H9 (cell line): ENCODE data around the gene MYO5C. TPM values are rescaled to one million over a fixed set of nuclear protein-coding genes. Genes with fewer than 3 reads are reported as not detected.

ENCODE experiments used
- DNase-seq: peaks from one replicate; pipeline ENCODE4 v3.0.0-alpha.2; 2017
- H2AFZ ChIP-seq: one replicate; pipeline ENCODE4 v1.6.1; 2013; ENCODE audit warnings: mild to moderate bottlenecking, low read length, control low read depth, moderate library complexity
- H2AK5ac ChIP-seq: 2 replicates; pipeline ENCODE4 v1.6.1; 2013; ENCODE audit warnings: low read length, control low read depth, mixed read lengths; ENCODE audit not compliant: insufficient read length
- H2BK120ac ChIP-seq: one replicate; pipeline ENCODE4 v1.6.1; 2013; ENCODE audit warnings: low read depth, mild to moderate bottlenecking, low read length, control low read depth, inconsistent platforms; ENCODE audit not compliant: poor library complexity, severe bottlenecking
- H2BK12ac ChIP-seq: 2 replicates; pipeline ENCODE4 v1.6.1; 2013; ENCODE audit warnings: low read length, control low read depth, mixed read lengths, low read depth; ENCODE audit not compliant: insufficient read length
- H2BK15ac ChIP-seq: 2 replicates; pipeline ENCODE4 v1.6.1; 2013; ENCODE audit warnings: low read depth, low read length, control low read depth
- H2BK20ac ChIP-seq: one replicate; pipeline ENCODE4 v1.6.1; 2013; ENCODE audit warnings: low read depth, mild to moderate bottlenecking, low read length, control low read depth, inconsistent platforms; ENCODE audit not compliant: poor library complexity, severe bottlenecking
- H2BK5ac ChIP-seq: 2 replicates; pipeline ENCODE4 v1.6.1; 2013; ENCODE audit warnings: low read length, control low read depth, mixed read lengths; ENCODE audit not compliant: insufficient read length
- H3K14ac ChIP-seq: 2 replicates; pipeline ENCODE4 v1.6.1; 2013; ENCODE audit warnings: low read length, control low read depth; ENCODE audit not compliant: insufficient read depth
- H3K18ac ChIP-seq: 2 replicates; pipeline ENCODE4 v1.6.1; 2013; ENCODE audit warnings: low read depth, mild to moderate bottlenecking, mixed read lengths, low read length, control low read depth; ENCODE audit not compliant: insufficient read length
- H3K23ac ChIP-seq: 2 replicates; pipeline ENCODE4 v1.6.1; 2013; ENCODE audit warnings: low read length, control low read depth, mixed read lengths, low read depth; ENCODE audit not compliant: insufficient read length
- H3K23me2 ChIP-seq: 2 replicates; pipeline ENCODE4 v1.6.1; 2013; ENCODE audit warnings: low read depth, mild to moderate bottlenecking, mixed read lengths, low read length, control low read depth; ENCODE audit not compliant: insufficient read length, poor library complexity, severe bottlenecking
- H3K27ac ChIP-seq: 2 replicates; pipeline ENCODE4 v1.5.1; 2013; ENCODE audit warnings: low read length, control low read depth, mixed read lengths, low read depth; ENCODE audit not compliant: insufficient read length
- H3K27me3 ChIP-seq: 2 replicates; pipeline ENCODE4 v1.6.1; 2013; ENCODE audit warnings: low read length, control low read depth, inconsistent platforms; ENCODE audit not compliant: insufficient read depth
- H3K4ac ChIP-seq: 2 replicates; pipeline ENCODE4 v1.6.1; 2013; ENCODE audit warnings: low read depth, mild to moderate bottlenecking, control low read depth, inconsistent platforms, low read length, moderate library complexity
- H3K4me1 ChIP-seq: 2 replicates; pipeline ENCODE4 v1.6.1; 2013; ENCODE audit warnings: low read length, control low read depth, inconsistent platforms; ENCODE audit not compliant: insufficient read depth
- H3K4me2 ChIP-seq: 2 replicates; pipeline ENCODE4 v1.6.1; 2013; ENCODE audit warnings: low read length, control low read depth, mixed read lengths; ENCODE audit not compliant: insufficient read length, insufficient read depth
- H3K56ac ChIP-seq: 2 replicates; pipeline ENCODE4 v1.6.1; 2013; ENCODE audit warnings: low read depth, mild to moderate bottlenecking, mixed read lengths, low read length, control low read depth; ENCODE audit not compliant: insufficient read length
- H3K79me1 ChIP-seq: 2 replicates; pipeline ENCODE4 v1.6.1; 2013; ENCODE audit warnings: low read depth, mild to moderate bottlenecking, moderate library complexity, low read length, control low read depth, inconsistent platforms; ENCODE audit not compliant: insufficient read depth, poor library complexity, severe bottlenecking
- H3K79me2 ChIP-seq: 2 replicates; pipeline ENCODE4 v1.6.1; 2013; ENCODE audit warnings: low read length, control low read depth, inconsistent platforms; ENCODE audit not compliant: insufficient read depth
- H3K9ac ChIP-seq: 2 replicates; pipeline ENCODE4 v1.6.1; 2013; ENCODE audit warnings: low read length, control low read depth, mixed read lengths; ENCODE audit not compliant: insufficient read length; ENCODE audit errors: extremely low read depth
- H3K9me3 ChIP-seq: one replicate; pipeline ENCODE4 v1.6.1; 2013; ENCODE audit warnings: low read depth, low read length, inconsistent platforms; ENCODE audit not compliant: control insufficient read depth
- H3T11ph ChIP-seq: one replicate; pipeline ENCODE4 v1.6.1; 2013; ENCODE audit warnings: mild to moderate bottlenecking, low read length, control low read depth, inconsistent platforms
- H4K20me1 ChIP-seq: one replicate; pipeline ENCODE4 v1.6.1; 2013; ENCODE audit not compliant: control insufficient read depth, insufficient read length, insufficient read depth
- H4K5ac ChIP-seq: 2 replicates; pipeline ENCODE4 v1.6.1; 2013; ENCODE audit warnings: low read depth, mild to moderate bottlenecking, mixed read lengths, low read length, control low read depth; ENCODE audit not compliant: insufficient read length
- H4K8ac ChIP-seq: replicated peaks from 2 replicates; pipeline ENCODE4 v1.6.1; 2013; ENCODE audit warnings: low read length, control low read depth, mixed read lengths, low read depth; ENCODE audit not compliant: insufficient read length
- H4K91ac ChIP-seq: 2 replicates; pipeline ENCODE4 v1.6.1; 2013; ENCODE audit warnings: low read depth, mild to moderate bottlenecking, moderate library complexity, mixed read lengths, low read length, control low read depth; ENCODE audit not compliant: insufficient read length
- H3K27ac Mint-ChIP-seq, 3 experiments: 2 replicates in 2 of 3; 3 replicates in 1 of 3; pipeline ENCODE4 v1.8.0; 2020 to 2021; ENCODE audit warnings: mixed read lengths in 3 of 3, mild to moderate bottlenecking in 1 of 3, moderate library complexity in 1 of 3
- H3K27me3 Mint-ChIP-seq: 2 replicates; pipeline ENCODE4 v1.8.0; 2021; ENCODE audit warnings: low read depth, mild to moderate bottlenecking, moderate library complexity, mixed read lengths
- H3K36me3 Mint-ChIP-seq, 3 experiments: 2 replicates in 2 of 3; 3 replicates in 1 of 3; pipeline ENCODE4 v1.8.0; 2020 to 2021; ENCODE audit warnings: low read depth in 3 of 3, mixed read lengths in 3 of 3; ENCODE audit not compliant: insufficient read depth in 1 of 3
- H3K4me1 Mint-ChIP-seq, 2 experiments: 2 replicates each; pipeline ENCODE4 v1.8.0; 2020; ENCODE audit warnings: mixed read lengths in 2 of 2
- H3K4me3 Mint-ChIP-seq, 2 experiments: 2 replicates in 1 of 2; 3 replicates in 1 of 2; pipeline ENCODE4 v1.8.0; 2020 to 2021; ENCODE audit warnings: mild to moderate bottlenecking in 2 of 2, mixed read lengths in 2 of 2, moderate library complexity in 1 of 2
- H3K9me3 Mint-ChIP-seq, 2 experiments: 2 replicates in 1 of 2; 3 replicates in 1 of 2; pipeline ENCODE4 v1.8.0; 2020; ENCODE audit warnings: mild to moderate bottlenecking in 2 of 2, mixed read lengths in 2 of 2, moderate library complexity in 1 of 2
- WGBS: extraction: QIAGEN DNeasy Blood & Tissue Kit; methylation state at CpG from one replicate; pipeline ENCODE4 v1.1.7; 2013; ENCODE audit warnings: missing lambda C conversion rate, low lambda C conversion rate, mixed read lengths; ENCODE audit not compliant: insufficient read length; ENCODE audit errors: extremely low coverage; 5-methylcytosine and 5-hydroxymethylcytosine counted together
- long read RNA-seq: library from polyadenylated mRNA; unstranded; transcript quantifications from one replicate; pipeline ENCODE4 v2.0.0, GENCODE V29; 2020
- total RNA-seq: library from RNA; stranded (reverse); gene quantifications from 2 replicates; pipeline ENCODE4 v1.2.1, GENCODE V29; 2021
- TF ChIP-seq, protein P1 (sequence below): fragments of 200-600 bp; sonication (generic); conservative IDR thresholded peaks from 3 replicates; pipeline ENCODE4 v1.8.0; 2021; ENCODE audit warnings: antibody characterized with exemption, mild to moderate bottlenecking

The MYO5C gene, protein sequence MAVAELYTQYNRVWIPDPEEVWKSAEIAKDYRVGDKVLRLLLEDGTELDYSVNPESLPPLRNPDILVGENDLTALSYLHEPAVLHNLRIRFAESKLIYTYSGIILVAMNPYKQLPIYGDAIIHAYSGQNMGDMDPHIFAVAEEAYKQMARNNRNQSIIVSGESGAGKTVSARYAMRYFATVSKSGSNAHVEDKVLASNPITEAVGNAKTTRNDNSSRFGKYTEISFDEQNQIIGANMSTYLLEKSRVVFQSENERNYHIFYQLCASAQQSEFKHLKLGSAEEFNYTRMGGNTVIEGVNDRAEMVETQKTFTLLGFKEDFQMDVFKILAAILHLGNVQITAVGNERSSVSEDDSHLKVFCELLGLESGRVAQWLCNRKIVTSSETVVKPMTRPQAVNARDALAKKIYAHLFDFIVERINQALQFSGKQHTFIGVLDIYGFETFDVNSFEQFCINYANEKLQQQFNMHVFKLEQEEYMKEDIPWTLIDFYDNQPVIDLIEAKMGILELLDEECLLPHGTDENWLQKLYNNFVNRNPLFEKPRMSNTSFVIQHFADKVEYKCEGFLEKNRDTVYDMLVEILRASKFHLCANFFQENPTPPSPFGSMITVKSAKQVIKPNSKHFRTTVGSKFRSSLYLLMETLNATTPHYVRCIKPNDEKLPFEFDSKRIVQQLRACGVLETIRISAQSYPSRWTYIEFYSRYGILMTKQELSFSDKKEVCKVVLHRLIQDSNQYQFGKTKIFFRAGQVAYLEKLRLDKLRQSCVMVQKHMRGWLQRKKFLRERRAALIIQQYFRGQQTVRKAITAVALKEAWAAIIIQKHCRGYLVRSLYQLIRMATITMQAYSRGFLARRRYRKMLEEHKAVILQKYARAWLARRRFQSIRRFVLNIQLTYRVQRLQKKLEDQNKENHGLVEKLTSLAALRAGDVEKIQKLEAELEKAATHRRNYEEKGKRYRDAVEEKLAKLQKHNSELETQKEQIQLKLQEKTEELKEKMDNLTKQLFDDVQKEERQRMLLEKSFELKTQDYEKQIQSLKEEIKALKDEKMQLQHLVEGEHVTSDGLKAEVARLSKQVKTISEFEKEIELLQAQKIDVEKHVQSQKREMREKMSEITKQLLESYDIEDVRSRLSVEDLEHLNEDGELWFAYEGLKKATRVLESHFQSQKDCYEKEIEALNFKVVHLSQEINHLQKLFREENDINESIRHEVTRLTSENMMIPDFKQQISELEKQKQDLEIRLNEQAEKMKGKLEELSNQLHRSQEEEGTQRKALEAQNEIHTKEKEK (N-terminal part only)
- 22.2 and 22.4 TPM in 2 replicates for total RNA-seq
- long read RNA-seq, partial matches to known transcripts = 66 of 92 reads
- long read RNA-seq, other reads (novel, unspliced or antisense) = 23 of 92 reads

DNA sequence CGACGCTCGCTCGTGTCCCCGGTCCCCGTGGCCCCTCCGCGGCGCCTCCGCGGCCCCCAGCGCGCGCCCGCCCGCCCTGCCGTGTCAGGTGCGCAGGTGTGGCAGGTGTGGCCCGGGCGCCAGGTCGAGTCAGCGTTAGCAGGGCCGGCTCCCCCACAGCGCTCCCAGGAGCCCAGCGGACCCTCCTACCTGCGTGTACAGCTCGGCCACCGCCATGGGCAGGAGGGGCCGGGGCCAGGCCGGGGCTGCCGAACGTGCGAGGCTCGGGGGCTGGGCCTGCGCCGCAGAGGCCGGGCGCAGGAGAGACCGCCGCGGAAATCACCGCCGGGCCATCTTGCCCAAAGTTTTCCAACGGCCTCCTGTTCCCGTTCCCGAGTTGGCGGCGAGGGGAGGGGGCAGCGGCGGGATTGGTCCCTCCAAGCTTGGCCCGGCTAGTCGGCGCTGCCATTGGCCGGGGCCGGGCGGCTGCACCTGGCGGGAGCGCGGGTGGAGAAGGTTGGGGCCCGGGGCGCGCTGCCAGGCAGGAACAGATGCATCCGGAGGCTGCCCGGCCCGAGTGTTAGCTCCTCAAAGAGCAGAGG lies at the start of gene MYO5C:
TSS of gene MYO5C (minus strand) at position 384 of the 581 bp plus-strand sequence. CDS start at position 216, 168 bp downstream.
- no peak within 1 kb of the TSS for H2BK5ac ChIP-seq
- no peaks in the 10 kb centered on the region for H4K20me1 ChIP-seq
- TF ChIP-seq, protein P1, sequence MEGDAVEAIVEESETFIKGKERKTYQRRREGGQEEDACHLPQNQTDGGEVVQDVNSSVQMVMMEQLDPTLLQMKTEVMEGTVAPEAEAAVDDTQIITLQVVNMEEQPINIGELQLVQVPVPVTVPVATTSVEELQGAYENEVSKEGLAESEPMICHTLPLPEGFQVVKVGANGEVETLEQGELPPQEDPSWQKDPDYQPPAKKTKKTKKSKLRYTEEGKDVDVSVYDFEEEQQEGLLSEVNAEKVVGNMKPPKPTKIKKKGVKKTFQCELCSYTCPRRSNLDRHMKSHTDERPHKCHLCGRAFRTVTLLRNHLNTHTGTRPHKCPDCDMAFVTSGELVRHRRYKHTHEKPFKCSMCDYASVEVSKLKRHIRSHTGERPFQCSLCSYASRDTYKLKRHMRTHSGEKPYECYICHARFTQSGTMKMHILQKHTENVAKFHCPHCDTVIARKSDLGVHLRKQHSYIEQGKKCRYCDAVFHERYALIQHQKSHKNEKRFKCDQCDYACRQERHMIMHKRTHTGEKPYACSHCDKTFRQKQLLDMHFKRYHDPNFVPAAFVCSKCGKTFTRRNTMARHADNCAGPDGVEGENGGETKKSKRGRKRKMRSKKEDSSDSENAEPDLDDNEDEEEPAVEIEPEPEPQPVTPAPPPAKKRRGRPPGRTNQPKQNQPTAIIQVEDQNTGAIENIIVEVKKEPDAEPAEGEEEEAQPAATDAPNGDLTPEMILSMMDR = no peak
- no CpG with 5 or more reads among the region's 65 CpGs for WGBS
- H3T11ph ChIP-seq = no peak within 1 kb of the TSS
- peak within 1 kb of the TSS; percentile 69 to 77 for H3K4me3 Mint-ChIP-seq
- no peak within 1 kb of the TSS for H3K27ac ChIP-seq
- H2AK5ac ChIP-seq = no peak within 1 kb of the TSS
- H3K9me3 ChIP-seq = no peaks in the 10 kb centered on the region
- H3K56ac ChIP-seq = no peak within 1 kb of the TSS
- H4K5ac ChIP-seq = no peak within 1 kb of the TSS
- no peak within 1 kb of the TSS for H3K23ac ChIP-seq
- no peak within 1 kb of the TSS; the same call in 1 of the 2 replicates for H2BK15ac ChIP-seq
- H4K91ac ChIP-seq = no peak within 1 kb of the TSS
- no peak within 1 kb of the TSS for H2AFZ ChIP-seq
- H3K79me2 ChIP-seq = peaks cover 2% of the 10 kb centered on the region; the same call in 1 of the 2 replicates
- no peak within 1 kb of the TSS for H3K27ac Mint-ChIP-seq
- DNase-seq = peak; percentile 92
- peak within 1 kb of the TSS; percentile 96 for H3K14ac ChIP-seq
- no peak within 1 kb of the TSS for H2BK120ac ChIP-seq
- H4K8ac ChIP-seq = no peak within 1 kb of the TSS
- H3K4me1 ChIP-seq = no peaks in the 10 kb centered on the region
- peaks cover 6 to 18% (median 10%) of the 10 kb centered on the region in 3 experiments; a peak in 6 of 7 replicates for H3K36me3 Mint-ChIP-seq
- no peak within 1 kb of the TSS for H2BK12ac ChIP-seq
- H3K18ac ChIP-seq = peak within 1 kb of the TSS; percentile 93
- no peaks in the 10 kb centered on the region for H3K9me3 Mint-ChIP-seq
- no peaks in the 10 kb centered on the region for H3K27me3 ChIP-seq
- peaks cover 13 to 17% of the 10 kb centered on the region in 2 experiments for H3K4me1 Mint-ChIP-seq
- peak within 1 kb of the TSS; percentile 56 for H3K4me2 ChIP-seq
- no peaks in the 10 kb centered on the region for H3K27me3 Mint-ChIP-seq
- H3K4ac ChIP-seq = no peak within 1 kb of the TSS
- peak within 1 kb of the TSS; percentile 33 for H3K9ac ChIP-seq
- H3K23me2 ChIP-seq = peaks cover 7% of the 10 kb centered on the region
- H3K79me1 ChIP-seq = no peaks in the 10 kb centered on the region
- no peak within 1 kb of the TSS for H2BK20ac ChIP-seq
